SU-DHL-6 (cell line): ENCODE measurements around the gene COG5.

Experiments
- CTCF ChIP-seq: fragments of 200-600 bp; sonication (generic); IDR thresholded peaks from one replicate; pipeline ENCODE4 v1.5.1; 2017; ENCODE audit warnings: antibody characterized with exemption, mild to moderate bottlenecking, low read length, moderate library complexity; ENCODE audit not compliant: insufficient read depth, poor library complexity, severe bottlenecking
- EZH2phosphoT487 ChIP-seq: fragments of 200-600 bp; sonication (generic), shearing (Covaris generic); conservative IDR thresholded peaks from 2 replicates; pipeline ENCODE4 v1.6.1; 2018; ENCODE audit warnings: mild to moderate bottlenecking, antibody characterized with exemption, low read length, moderate library complexity, mixed read lengths

GRCh38 chr7:107170051-107170915 lies 393.4 kb downstream of the COG5 start:
- TF ChIP-seq CTCF (no peak), EZH2phosphoT487 (no peak)
